CD4-positive, alpha-beta T cell (primary cell): ENCODE data around the gene NRXN3. TPM values are rescaled to one million over a fixed set of nuclear protein-coding genes. Genes with fewer than 3 reads are reported as not detected.

Experiments
- ATAC-seq: fragments of 200-7000 bp; cut with Tn5 transposase; one replicate; pipeline ENCODE4 v1.10.0; 2022; ENCODE audit warnings: mild to moderate bottlenecking; ENCODE audit not compliant: poor library complexity
- CTCF ChIA-PET: fragments of 350-600 bp; sonication (Branson Sonifier 250); formaldehyde crosslinking; loops from one replicate; lab custom pipeline; 2021; ENCODE audit warnings: antibody characterized with exemption, inconsistent platforms; lab: Charles Lee
- POLR2A ChIA-PET: fragments of 350-600 bp; sonication (Branson Sonifier 250); formaldehyde crosslinking; loops from one replicate; lab custom pipeline; 2021; ENCODE audit warnings: antibody characterized with exemption, inconsistent platforms; lab: Charles Lee
- DNase-seq, 14 experiments: peaks; one replicate each; pipeline ENCODE4 v3.0.0-alpha.2; 2013 to 2020; ENCODE audit warnings: mixed read lengths in 2 of 14
- H3K27ac ChIP-seq, 2 donors: one replicate each; pipeline versions ENCODE4 v1.5.1 to v1.7.0; 2013; ENCODE audit warnings: low read length in 2 of 2, low read depth in 1 of 2, mild to moderate bottlenecking in 1 of 2
- H3K27me3 ChIP-seq, 2 experiments: 1 replicate in 1 of 2; 2 replicates in 1 of 2; pipeline versions ENCODE4 v1.6.1 to v1.7.0; 2013; ENCODE audit warnings: low read length in 2 of 2, control low read depth in 1 of 2, mild to moderate bottlenecking in 1 of 2, moderate library complexity in 1 of 2; ENCODE audit not compliant: insufficient read depth in 2 of 2, control insufficient read depth in 1 of 2
- H3K36me3 ChIP-seq: one replicate; pipeline ENCODE4 v1.6.1; 2013; ENCODE audit warnings: low read length, control low read depth; ENCODE audit not compliant: insufficient read depth
- H3K4me1 ChIP-seq: one replicate; pipeline ENCODE4 v1.6.1; 2013; ENCODE audit warnings: low read length, control low read depth; ENCODE audit not compliant: insufficient read depth
- H3K4me3 ChIP-seq: one replicate; pipeline ENCODE4 v1.5.1; 2013; ENCODE audit warnings: mild to moderate bottlenecking, low read length, moderate library complexity
- H3K9me3 ChIP-seq, 2 experiments: 1 replicate in 1 of 2; 2 replicates in 1 of 2; pipeline versions ENCODE4 v1.6.1 to v1.7.0; 2013; ENCODE audit warnings: low read length in 2 of 2, mild to moderate bottlenecking in 2 of 2, control low read depth in 1 of 2, moderate library complexity in 1 of 2; ENCODE audit not compliant: control insufficient read depth in 1 of 2, insufficient read depth in 1 of 2
- H3K27ac Mint-ChIP-seq: one replicate; pipeline ENCODE4 v1.8.0; 2020; ENCODE audit warnings: mixed read lengths
- H3K27me3 Mint-ChIP-seq: one replicate; pipeline ENCODE4 v1.8.0; 2021; ENCODE audit warnings: mixed read lengths
- H3K36me3 Mint-ChIP-seq: one replicate; pipeline ENCODE4 v1.8.0; 2021; ENCODE audit warnings: low read depth, mixed read lengths
- H3K4me1 Mint-ChIP-seq: one replicate; pipeline ENCODE4 v1.8.0; 2021; ENCODE audit warnings: low read depth, mixed read lengths
- H3K4me3 Mint-ChIP-seq: one replicate; pipeline ENCODE4 v1.8.0; 2020; ENCODE audit warnings: mild to moderate bottlenecking, mixed read lengths
- H3K9me3 Mint-ChIP-seq: one replicate; pipeline ENCODE4 v1.8.0; 2020; ENCODE audit warnings: mixed read lengths
- CTCF ChIP-seq: fragments of 200-600 bp; IDR thresholded peaks from one replicate; pipeline ENCODE4 v1.8.0; 2022; ENCODE audit warnings: antibody characterized with exemption, mild to moderate bottlenecking
- intact Hi-C, 2 experiments: fragments of 100-400 bp; cut with DNase I in 1 of 2; cut with micrococcal nuclease in 1 of 2; formaldehyde crosslinking; loops; one replicate each; pipeline versions ENCODE4 v1.15.1 to v1.9.0; 2023 to 2025; cut with DNase I, micrococcal nuclease
- total RNA-seq, 174 experiments: library from RNA in 2 of 174; stranded (reverse) in 2 of 174; gene quantifications; one replicate each; pipeline ENCODE4 v1.2.3 and lab custom pipeline; 2021 to 2026

The NRXN3 gene
- total RNA-seq, 2 experiments from 2014 or later = not detected

- H3K9me3 Mint-ChIP-seq = peaks cover 13% of the 10 kb centered on the region
- ChIA-PET CTCF (no interaction called here), POLR2A (no interaction called here)
- no peak for TF ChIP-seq CTCF
- no peak for DNase-seq
- ATAC-seq = no peak
- H3K4me3 Mint-ChIP-seq = no peak overlapping the region
- Histone ChIP-seq H3K9me3 (peaks cover 0 to 10% of the 10 kb centered on the region in 2 experiments), H3K27me3 (no peaks in the 10 kb centered on the region), H3K27ac (no peak overlapping the region), H3K4me3 (no peak overlapping the region), H3K4me1 (no peaks in the 10 kb centered on the region), H3K36me3 (no peaks in the 10 kb centered on the region)
- no peaks in the 10 kb centered on the region for H3K36me3 Mint-ChIP-seq
- intact Hi-C loops = no loop called here
- H3K27me3 Mint-ChIP-seq = no peaks in the 10 kb centered on the region
- H3K27ac Mint-ChIP-seq = no peak overlapping the region
- H3K4me1 Mint-ChIP-seq = no peaks in the 10 kb centered on the region
Measured at GRCh38 chr14:79040790-79041189, 870.6 kb downstream of the NRXN3 start.

GRCh38 chr14:79043194-79043889 lies 873.2 kb downstream of the NRXN3 start:
- Histone ChIP-seq H3K27me3 (no peaks in the 10 kb centered on the region), H3K4me1 (no peaks in the 10 kb centered on the region), H3K36me3 (no peaks in the 10 kb centered on the region), H3K9me3 (peaks cover 0 to 10% of the 10 kb centered on the region in 2 experiments), H3K27ac (no peak overlapping the region), H3K4me3 (no peak overlapping the region)
- Mint-ChIP-seq H3K4me3 (no peak overlapping the region), H3K27ac (no peak overlapping the region), H3K36me3 (no peaks in the 10 kb centered on the region), H3K27me3 (no peaks in the 10 kb centered on the region), H3K9me3 (peaks cover 10% of the 10 kb centered on the region), H3K4me1 (no peaks in the 10 kb centered on the region)
- ChIA-PET CTCF (no interaction called here), POLR2A (no interaction called here)
- ATAC-seq (no peak), DNase-seq (no peak)
- intact Hi-C loops = no loop called here
- TF ChIP-seq CTCF = no peak

- POLR2A ChIA-PET = no interaction called here
- H3K4me1 ChIP-seq = no peaks in the 10 kb centered on the region
- H3K9me3 ChIP-seq = peaks cover 0 to 10% of the 10 kb centered on the region in 2 experiments
- Mint-ChIP-seq H3K4me3 (no peak overlapping the region), H3K4me1 (no peaks in the 10 kb centered on the region), H3K9me3 (peaks cover 8% of the 10 kb centered on the region), H3K27ac (no peak overlapping the region), H3K36me3 (no peaks in the 10 kb centered on the region), H3K27me3 (no peaks in the 10 kb centered on the region)
- TF ChIP-seq CTCF = no peak
- intact Hi-C loops = no loop called here
- H3K27ac ChIP-seq = no peak overlapping the region
- DNase-seq (no peak), ATAC-seq (no peak)
- no peaks in the 10 kb centered on the region for H3K27me3 ChIP-seq
- CTCF ChIA-PET = no interaction called here
- no peaks in the 10 kb centered on the region for H3K36me3 ChIP-seq
- no peak overlapping the region for H3K4me3 ChIP-seq
Measured at GRCh38 chr14:79044894-79045624, 874.9 kb downstream of the NRXN3 start.
